OCI-LY7 (cell line): ENCODE data around the gene IMP4.

Source experiments
- CTCF ChIP-seq: fragments of 200-600 bp; sonication (generic); conservative IDR thresholded peaks from 2 replicates; pipeline ENCODE4 v1.5.1; 2014; ENCODE audit warnings: mild to moderate bottlenecking, antibody characterized with exemption, low read length, moderate library complexity, mixed read lengths
- EZH2phosphoT487 ChIP-seq: fragments of 200-600 bp; sonication (generic); IDR thresholded peaks from 2 replicates; pipeline ENCODE4 v1.6.1; 2018; ENCODE audit warnings: low read depth, borderline replicate concordance, mild to moderate bottlenecking, mixed run types, antibody characterized with exemption, low read length, moderate library complexity, mixed read lengths

- TF ChIP-seq CTCF (no peak), EZH2phosphoT487 (no peak)
Measured at GRCh38 chr2:130335226-130335625, 7.5 kb upstream of the IMP4 start.
